ENCODE measurements around the gene C1orf216.
"Not testable (repeated sequence)": the region's sequence is repeated elsewhere in the genome, so short reads cannot be mapped to it uniquely, and the experiment has no call there.

C1orf216 gene

GRCh38 chr1:35706846-35707600, 11.7 kb downstream of the C1orf216 start:
- peak; percentile 37 for DNase-seq

GRCh38 chr1:35702508-35702907, 16.2 kb downstream of the C1orf216 start:
- DNase-seq = no peak

DNA sequence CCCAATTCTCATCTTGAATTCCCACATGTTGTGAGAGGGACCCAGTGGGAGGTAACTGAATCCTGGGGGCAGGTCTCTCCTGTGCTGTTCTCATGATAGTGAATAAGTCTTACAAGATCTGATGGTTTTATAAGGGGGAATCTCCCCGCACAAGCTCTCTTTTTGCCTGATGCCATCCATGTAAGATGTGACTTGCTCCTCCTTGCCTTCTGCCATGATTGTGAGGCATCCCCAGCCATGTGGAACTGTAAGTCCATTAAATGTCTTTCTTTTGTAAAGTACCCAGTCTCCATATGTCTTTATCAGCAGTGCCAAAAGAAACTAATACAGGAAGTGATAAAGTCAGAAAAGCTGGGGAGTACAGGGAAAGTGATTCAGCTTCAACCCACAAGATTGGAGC, 19.5 kb downstream of the C1orf216 start:
- DNase-seq = not testable (repeated sequence)

DNA sequence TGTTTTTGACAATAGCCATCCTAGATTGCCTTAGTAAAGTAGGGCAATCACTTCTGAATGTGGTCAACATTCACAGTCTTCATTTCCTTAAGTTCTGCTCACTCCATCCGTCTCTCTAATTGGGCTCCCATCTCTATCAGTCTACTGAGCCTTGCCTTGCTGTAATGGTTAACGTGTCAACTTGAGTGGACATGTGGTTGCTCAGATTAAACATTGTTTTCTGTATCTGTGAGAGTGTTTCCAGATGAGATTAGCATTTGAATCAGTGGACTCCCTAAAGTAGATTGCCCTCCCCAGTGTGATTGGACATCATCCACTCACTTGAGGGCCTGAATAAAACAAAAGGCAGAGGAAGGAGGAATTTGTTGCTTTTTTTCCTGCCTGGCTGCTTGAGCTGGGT, 26.4 kb downstream of the C1orf216 start:
- DNase-seq = no peak

DNA sequence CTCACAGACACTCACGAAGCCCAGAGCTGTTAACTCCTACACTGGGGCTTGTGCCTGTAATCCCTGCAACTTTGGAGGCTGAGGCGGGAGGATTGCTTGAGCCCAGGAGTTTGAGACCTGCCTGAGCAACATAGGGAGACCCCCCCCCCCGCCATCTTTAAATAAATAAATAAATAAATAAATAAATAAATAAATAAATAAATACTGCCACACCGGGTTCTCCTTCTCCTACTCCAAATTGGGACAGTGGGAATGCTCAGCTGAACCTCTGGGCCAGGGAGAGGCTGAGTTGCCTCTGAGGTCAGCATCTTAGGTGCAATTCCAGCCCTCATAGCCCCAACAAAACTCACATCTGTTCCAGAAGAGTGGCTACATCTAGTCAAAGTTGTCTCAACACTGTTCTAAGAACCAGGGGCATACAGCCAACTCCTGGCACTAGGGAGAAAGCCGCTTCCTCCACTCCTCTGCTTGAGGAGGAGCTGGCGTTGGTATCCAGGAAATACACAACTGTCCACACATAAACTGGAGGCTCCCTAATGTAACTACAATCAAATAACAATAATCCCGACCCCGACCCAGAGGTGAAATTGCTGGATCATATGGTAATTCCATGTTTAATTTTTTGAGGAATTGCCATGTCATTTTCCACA, 27.0 kb downstream of the C1orf216 start:
- no peak for DNase-seq

DNA sequence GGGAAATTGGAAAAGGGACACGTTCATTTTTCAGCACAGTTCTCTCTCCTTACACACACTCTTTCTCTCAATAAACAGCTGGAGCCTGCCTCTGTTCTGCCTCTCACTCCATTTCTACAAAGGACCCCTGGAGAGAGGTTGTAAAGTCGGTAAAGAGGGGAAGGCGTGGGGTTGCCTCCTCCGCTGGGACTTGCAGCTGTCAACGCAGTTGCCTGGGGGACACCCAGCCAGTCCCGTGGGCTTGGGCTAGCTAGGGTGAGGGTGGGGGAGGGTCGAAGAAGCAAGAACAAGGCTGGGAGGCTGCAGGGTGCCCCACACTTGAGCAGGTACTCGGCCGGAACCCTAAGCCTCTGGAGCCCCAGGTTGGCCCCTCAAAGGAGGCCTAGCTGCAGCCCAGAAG, 27.6 kb downstream of the C1orf216 start:
- no peak for DNase-seq

- DNase-seq = not testable (repeated sequence)
Measured at GRCh38 chr1:35690103-35690502, 28.6 kb downstream of the C1orf216 start.

DNA sequence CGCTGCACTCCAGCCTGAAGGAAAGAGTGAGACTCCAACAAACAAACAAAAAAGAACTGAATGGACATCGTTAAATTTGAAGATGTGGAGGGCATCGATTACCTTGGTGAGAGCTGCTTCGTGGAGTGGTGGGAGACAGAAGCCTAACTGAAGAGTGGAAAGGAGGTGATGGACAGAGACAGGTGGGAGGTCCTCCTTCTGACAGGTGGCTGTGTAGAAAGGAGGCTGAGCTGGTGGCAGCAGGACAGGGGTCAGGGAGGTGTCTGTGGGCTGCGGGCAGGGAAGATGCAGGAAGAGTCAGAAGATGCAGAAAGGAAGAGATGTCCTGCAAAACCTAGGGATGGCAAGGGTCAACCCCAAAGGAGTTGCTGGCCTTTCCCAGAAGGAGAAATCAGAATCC, 30.5 kb downstream of the C1orf216 start:
- no peak for DNase-seq

DNA sequence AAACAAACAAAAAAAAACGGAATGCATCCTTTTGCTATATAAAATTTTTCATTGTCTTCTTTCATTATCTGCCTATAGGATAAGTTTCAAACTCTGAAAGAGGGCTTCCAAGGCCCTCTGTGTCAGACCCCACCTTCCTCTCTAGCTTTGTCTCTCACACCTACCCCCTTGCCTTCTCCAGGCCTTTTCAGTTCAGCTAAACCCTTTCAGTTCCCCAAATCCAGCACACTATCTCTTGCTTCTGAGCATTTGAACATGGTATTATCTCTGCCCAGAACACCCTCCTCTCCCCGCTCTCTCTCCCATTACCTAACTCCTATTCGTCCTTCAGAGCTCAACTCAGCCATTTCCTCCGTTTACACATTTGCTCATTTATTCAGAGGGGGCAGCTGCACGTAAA, 35.7 kb downstream of the C1orf216 start:
- DNase-seq = no peak

DNA sequence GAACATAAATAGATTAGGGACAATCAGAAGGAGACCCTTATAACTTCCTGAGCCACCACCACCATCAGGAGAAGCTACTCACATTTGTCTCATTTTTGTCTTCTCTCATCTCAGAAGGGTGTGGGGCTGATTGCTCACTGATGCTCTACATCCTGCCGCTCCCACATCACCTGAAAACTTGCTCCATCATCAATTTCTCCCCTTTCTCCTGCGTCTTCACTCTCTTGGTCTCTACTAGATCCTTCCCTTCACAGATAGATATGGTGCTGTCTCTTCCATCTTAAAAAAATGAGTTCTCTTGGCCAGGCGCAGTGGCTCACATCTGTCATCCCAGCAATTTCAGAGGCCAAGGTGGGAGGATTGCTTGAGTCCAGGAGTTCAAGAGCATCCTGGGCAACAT, 38.4 kb downstream of the C1orf216 start:
- no peak for DNase-seq

DNA sequence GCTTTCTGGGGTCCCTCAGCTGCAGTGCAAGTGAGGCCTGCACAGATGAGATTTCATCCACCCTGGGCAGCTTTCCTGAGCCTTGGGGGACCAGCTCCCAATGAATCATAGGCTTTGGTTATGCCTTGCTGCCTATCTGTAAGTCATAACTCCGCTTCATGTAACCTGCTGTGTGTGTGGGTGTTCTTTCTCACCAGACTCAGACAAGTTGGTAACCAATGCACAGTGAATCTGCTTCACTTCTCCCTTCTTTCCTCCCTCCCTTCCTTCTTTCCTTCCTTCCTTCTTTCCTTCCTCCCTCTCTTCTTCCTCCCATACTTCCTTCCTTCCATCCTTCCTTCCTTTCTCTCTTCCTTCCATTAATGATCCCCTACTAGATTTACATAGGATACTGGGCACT, 42.9 kb downstream of the C1orf216 start:
- no peak for DNase-seq

- no peak for DNase-seq
Measured at GRCh38 chr1:35674111-35674510, 44.6 kb downstream of the C1orf216 start.

- DNase-seq = no peak
Measured at GRCh38 chr1:35672116-35672515, 46.6 kb downstream of the C1orf216 start.

DNA sequence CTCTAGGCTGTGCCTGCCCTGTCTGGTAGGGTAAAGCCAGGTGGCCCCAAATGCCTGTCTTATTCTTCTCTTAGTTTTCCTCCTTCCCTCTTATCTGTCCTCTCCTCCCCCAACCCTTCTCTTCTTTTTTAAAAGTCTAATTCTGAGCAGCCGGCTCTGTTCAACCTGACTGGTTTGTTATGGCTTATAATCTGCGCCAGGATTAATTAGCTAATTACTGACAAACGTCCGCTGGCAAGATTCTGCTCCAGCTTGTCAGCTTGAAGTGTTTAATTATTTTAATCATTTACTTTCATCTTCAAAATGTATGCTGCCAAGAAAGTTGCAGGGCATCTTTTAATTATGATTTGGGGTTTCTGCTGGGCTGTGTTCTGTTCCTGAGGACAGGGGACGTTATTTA, 50.2 kb downstream of the C1orf216 start:
- DNase-seq = no peak

DNA sequence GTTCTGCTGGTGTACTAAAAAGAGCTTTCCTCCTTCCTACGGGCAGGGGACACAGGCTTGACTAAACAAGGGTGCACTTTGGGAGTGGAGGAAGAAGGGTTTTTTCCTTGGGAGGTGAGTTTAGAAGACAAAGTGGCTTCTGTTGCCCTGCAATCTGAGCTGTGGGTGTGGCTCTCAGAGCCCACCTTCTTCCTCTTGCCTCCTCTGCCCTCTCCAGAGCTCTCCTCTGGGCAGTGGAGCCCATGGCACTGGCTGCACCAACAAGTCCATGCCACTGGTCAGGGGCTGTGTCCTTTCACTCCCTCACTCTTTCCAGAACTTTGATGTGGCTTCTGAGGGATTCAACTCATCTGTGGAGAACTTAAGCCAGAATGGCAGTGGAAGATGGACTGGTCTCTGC, 51.8 kb downstream of the C1orf216 start:
- no peak for DNase-seq

DNA sequence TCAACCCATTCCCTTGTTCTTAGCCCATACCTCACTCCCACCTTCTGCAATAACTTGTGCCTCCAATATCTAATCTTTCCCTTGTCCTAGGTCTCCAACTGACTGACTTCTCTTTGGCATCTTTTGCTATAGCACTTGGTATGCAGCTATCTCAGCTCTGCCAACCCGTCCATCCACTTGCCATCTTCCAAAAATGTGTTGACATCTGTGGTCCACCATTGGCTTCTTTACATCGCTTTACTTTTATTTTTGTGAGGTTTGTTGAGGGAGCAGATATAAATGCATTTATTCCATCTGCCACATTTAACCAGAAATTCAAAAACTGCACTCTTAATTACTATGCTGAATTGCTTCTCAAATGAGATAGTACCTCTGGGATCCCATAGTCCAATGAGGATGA, 52.5 kb downstream of the C1orf216 start:
- DNase-seq = no peak

Measured in activated naive CD4-positive, alpha-beta T cell treated with Interleukin-2 at 50 U/mL for 16 hours (primary cell).